Choroid plexus epithelial cell (primary cell): Measurements from ENCODE around the gene NPR3.

Experiments
- DNase-seq: peaks from one replicate; pipeline ENCODE4 v3.0.0-alpha.2; 2010; ENCODE audit warnings: low read depth
- H3K4me3 ChIP-seq: 2 replicates; pipeline ENCODE4 v1.5.1; 2011; ENCODE audit warnings: low read depth, mild to moderate bottlenecking, control low read depth, low read length, moderate library complexity
- CTCF ChIP-seq: conservative IDR thresholded peaks from 2 replicates; pipeline ENCODE4 v1.5.1; 2011; ENCODE audit warnings: low read depth, mild to moderate bottlenecking, control low read depth, inconsistent platforms, low read length, moderate library complexity

NPR3 gene

GRCh38 chr5:32771037-32771436, 59.9 kb downstream of the NPR3 start:
- no peak overlapping the region for H3K4me3 ChIP-seq
- no peak for DNase-seq
- no peak for TF ChIP-seq CTCF

- no peak for TF ChIP-seq CTCF
- DNase-seq = no peak
- no peak overlapping the region for H3K4me3 ChIP-seq
These were observed 62.8 kb downstream of the NPR3 start for GRCh38 chr5:32773944-32774343.

GRCh38 chr5:32776200-32776599, 65.1 kb downstream of the NPR3 start:
- DNase-seq = no peak
- no peak for TF ChIP-seq CTCF
- H3K4me3 ChIP-seq = no peak overlapping the region

GRCh38 chr5:32777222-32777621, 66.1 kb downstream of the NPR3 start:
- DNase-seq = no peak
- no peak overlapping the region for H3K4me3 ChIP-seq
- no peak for TF ChIP-seq CTCF

- H3K4me3 ChIP-seq = no peak overlapping the region
- no peak for TF ChIP-seq CTCF
- DNase-seq = no peak
These were observed 66.6 kb downstream of the NPR3 start for GRCh38 chr5:32777733-32778132.

- DNase-seq = no peak
- no peak for TF ChIP-seq CTCF
- H3K4me3 ChIP-seq = no peak overlapping the region
These were observed 67.3 kb downstream of the NPR3 start for GRCh38 chr5:32778403-32778802.

- H3K4me3 ChIP-seq = no peak overlapping the region
- peak; percentile 19 for DNase-seq
These were observed 68.8 kb downstream of the NPR3 start for GRCh38 chr5:32779754-32780415.

More at GRCh38 chr5:32779754-32780415, 68.8 kb downstream of the NPR3 start:
- TF ChIP-seq CTCF = no peak
